Measurements from ENCODE around the gene MREG.

GRCh38 chr2:215910180-215910579 is 103.2 kb downstream of the MREG start:
- TF ChIP-seq CTCF (IDR thresholded peaks at IDR 0.05 in 2 of 3, conservative IDR thresholded peaks at IDR 0.05 in 1 of 3; ENCODE audit: insufficient read depth in 2 of 3, low read depth in 1 of 3, low read length in 3 of 3) = no peak
- TF ChIP-seq TBL1XR1 (IDR thresholded peaks at IDR 0.05; ENCODE audit: low read length in 2 of 2) = no peak
- TF ChIP-seq HMGXB4 (CRISPR knock-in tag; IDR thresholded peaks at IDR 0.05) = no peak
- TF ChIP-seq ATF6 (CRISPR knock-in tag; IDR thresholded peaks at IDR 0.05) = no peak
- TF ChIP-seq ZNF24 (IDR thresholded peaks at IDR 0.05) = no peak
- TF ChIP-seq ZBTB1 (CRISPR knock-in tag; IDR thresholded peaks at IDR 0.05; ENCODE audit: borderline replicate concordance, low read depth) = no peak
- no peak for TF ChIP-seq ZNF76 (CRISPR knock-in tag; IDR thresholded peaks at IDR 0.05; ENCODE audit: borderline replicate concordance)
- no peak for TF ChIP-seq NBN (IDR thresholded peaks at IDR 0.05; ENCODE audit: low read depth)
- no peak for TF ChIP-seq ZNF174 (CRISPR knock-in tag; IDR thresholded peaks at IDR 0.05)
- TF ChIP-seq BCOR (IDR thresholded peaks at IDR 0.05) = no peak

Measured in K562 (cell line).